ENCODE measurements around the gene SUSD4. TPM values are rescaled to one million over a fixed set of nuclear protein-coding genes. Genes with fewer than 3 reads are reported as not detected.

The SUSD4 gene
- total and polyA plus RNA-seq, 2 of the 8 experiments (the other 6 are each of a cell fraction or from before 2014, with no cell fraction given) = 3.9 to 5.2 TPM

GRCh38 chr1:223270155-223270554 lies 93.8 kb downstream of the SUSD4 start (continued):
- TF ChIP-seq, protein P1, sequence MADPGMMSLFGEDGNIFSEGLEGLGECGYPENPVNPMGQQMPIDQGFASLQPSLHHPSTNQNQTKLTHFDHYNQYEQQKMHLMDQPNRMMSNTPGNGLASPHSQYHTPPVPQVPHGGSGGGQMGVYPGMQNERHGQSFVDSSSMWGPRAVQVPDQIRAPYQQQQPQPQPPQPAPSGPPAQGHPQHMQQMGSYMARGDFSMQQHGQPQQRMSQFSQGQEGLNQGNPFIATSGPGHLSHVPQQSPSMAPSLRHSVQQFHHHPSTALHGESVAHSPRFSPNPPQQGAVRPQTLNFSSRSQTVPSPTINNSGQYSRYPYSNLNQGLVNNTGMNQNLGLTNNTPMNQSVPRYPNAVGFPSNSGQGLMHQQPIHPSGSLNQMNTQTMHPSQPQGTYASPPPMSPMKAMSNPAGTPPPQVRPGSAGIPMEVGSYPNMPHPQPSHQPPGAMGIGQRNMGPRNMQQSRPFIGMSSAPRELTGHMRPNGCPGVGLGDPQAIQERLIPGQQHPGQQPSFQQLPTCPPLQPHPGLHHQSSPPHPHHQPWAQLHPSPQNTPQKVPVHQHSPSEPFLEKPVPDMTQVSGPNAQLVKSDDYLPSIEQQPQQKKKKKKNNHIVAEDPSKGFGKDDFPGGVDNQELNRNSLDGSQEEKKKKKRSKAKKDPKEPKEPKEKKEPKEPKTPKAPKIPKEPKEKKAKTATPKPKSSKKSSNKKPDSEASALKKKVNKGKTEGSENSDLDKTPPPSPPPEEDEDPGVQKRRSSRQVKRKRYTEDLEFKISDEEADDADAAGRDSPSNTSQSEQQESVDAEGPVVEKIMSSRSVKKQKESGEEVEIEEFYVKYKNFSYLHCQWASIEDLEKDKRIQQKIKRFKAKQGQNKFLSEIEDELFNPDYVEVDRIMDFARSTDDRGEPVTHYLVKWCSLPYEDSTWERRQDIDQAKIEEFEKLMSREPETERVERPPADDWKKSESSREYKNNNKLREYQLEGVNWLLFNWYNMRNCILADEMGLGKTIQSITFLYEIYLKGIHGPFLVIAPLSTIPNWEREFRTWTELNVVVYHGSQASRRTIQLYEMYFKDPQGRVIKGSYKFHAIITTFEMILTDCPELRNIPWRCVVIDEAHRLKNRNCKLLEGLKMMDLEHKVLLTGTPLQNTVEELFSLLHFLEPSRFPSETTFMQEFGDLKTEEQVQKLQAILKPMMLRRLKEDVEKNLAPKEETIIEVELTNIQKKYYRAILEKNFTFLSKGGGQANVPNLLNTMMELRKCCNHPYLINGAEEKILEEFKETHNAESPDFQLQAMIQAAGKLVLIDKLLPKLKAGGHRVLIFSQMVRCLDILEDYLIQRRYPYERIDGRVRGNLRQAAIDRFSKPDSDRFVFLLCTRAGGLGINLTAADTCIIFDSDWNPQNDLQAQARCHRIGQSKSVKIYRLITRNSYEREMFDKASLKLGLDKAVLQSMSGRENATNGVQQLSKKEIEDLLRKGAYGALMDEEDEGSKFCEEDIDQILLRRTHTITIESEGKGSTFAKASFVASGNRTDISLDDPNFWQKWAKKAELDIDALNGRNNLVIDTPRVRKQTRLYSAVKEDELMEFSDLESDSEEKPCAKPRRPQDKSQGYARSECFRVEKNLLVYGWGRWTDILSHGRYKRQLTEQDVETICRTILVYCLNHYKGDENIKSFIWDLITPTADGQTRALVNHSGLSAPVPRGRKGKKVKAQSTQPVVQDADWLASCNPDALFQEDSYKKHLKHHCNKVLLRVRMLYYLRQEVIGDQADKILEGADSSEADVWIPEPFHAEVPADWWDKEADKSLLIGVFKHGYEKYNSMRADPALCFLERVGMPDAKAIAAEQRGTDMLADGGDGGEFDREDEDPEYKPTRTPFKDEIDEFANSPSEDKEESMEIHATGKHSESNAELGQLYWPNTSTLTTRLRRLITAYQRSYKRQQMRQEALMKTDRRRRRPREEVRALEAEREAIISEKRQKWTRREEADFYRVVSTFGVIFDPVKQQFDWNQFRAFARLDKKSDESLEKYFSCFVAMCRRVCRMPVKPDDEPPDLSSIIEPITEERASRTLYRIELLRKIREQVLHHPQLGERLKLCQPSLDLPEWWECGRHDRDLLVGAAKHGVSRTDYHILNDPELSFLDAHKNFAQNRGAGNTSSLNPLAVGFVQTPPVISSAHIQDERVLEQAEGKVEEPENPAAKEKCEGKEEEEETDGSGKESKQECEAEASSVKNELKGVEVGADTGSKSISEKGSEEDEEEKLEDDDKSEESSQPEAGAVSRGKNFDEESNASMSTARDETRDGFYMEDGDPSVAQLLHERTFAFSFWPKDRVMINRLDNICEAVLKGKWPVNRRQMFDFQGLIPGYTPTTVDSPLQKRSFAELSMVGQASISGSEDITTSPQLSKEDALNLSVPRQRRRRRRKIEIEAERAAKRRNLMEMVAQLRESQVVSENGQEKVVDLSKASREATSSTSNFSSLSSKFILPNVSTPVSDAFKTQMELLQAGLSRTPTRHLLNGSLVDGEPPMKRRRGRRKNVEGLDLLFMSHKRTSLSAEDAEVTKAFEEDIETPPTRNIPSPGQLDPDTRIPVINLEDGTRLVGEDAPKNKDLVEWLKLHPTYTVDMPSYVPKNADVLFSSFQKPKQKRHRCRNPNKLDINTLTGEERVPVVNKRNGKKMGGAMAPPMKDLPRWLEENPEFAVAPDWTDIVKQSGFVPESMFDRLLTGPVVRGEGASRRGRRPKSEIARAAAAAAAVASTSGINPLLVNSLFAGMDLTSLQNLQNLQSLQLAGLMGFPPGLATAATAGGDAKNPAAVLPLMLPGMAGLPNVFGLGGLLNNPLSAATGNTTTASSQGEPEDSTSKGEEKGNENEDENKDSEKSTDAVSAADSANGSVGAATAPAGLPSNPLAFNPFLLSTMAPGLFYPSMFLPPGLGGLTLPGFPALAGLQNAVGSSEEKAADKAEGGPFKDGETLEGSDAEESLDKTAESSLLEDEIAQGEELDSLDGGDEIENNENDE (IDR thresholded peaks at IDR 0.05; ENCODE audit: insufficient replicate concordance, low read length) = no peak

All from H1 (cell line).